ENCODE measurements around the gene TMEFF2.

The TMEFF2 gene

DNA sequence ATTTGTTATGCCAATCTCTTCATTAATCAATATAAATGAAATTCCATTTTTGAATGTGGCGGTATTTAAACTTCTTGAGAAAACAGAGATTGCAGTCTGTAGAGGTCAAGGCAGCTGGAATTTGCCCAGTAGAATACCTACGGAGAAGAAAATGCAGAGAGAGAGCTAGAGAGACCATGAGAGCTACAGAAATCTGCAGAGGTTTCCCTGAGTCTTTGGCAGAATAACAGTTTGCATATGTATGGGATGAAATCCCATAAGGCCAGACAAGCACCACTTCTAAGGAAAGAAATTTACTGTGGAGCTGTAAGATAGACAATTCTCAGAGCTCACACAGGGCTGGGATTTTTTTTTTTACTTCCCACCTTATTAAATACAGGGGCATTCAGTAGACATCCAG is 23.6 kb upstream of the TMEFF2 start:
- DNase-seq (ENCODE audit: low read depth) = no peak
- no peak overlapping the region for H3K4me3 ChIP-seq (ENCODE audit: low read depth, low read length)
- TF ChIP-seq, protein P1, sequence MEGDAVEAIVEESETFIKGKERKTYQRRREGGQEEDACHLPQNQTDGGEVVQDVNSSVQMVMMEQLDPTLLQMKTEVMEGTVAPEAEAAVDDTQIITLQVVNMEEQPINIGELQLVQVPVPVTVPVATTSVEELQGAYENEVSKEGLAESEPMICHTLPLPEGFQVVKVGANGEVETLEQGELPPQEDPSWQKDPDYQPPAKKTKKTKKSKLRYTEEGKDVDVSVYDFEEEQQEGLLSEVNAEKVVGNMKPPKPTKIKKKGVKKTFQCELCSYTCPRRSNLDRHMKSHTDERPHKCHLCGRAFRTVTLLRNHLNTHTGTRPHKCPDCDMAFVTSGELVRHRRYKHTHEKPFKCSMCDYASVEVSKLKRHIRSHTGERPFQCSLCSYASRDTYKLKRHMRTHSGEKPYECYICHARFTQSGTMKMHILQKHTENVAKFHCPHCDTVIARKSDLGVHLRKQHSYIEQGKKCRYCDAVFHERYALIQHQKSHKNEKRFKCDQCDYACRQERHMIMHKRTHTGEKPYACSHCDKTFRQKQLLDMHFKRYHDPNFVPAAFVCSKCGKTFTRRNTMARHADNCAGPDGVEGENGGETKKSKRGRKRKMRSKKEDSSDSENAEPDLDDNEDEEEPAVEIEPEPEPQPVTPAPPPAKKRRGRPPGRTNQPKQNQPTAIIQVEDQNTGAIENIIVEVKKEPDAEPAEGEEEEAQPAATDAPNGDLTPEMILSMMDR (IDR thresholded peaks at IDR 0.05; ENCODE audit: control insufficient read depth, extremely low read depth, insufficient read depth) = no peak

DNA sequence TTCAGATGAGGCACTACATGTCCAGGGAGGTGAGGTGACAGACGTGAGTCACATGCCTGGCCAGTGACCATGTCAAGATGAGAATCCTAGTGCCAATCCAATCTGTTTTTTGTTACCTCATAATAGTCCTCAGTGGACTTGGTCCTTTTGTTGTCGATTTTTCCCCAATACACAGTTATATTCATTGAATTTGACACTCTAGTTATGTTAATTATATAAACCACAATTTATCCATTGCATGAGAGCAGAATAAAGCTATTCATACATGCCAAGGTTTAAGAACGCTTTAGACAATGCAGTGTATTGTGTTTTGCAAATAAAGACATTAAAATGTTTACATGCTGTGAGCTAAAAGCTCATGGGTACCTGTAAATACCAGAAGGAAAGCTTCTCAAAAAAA is 21.6 kb upstream of the TMEFF2 start:
- TF ChIP-seq, protein P1 (IDR thresholded peaks at IDR 0.05; ENCODE audit: control insufficient read depth, extremely low read depth, insufficient read depth) = no peak
- DNase-seq (ENCODE audit: low read depth) = no peak

DNA sequence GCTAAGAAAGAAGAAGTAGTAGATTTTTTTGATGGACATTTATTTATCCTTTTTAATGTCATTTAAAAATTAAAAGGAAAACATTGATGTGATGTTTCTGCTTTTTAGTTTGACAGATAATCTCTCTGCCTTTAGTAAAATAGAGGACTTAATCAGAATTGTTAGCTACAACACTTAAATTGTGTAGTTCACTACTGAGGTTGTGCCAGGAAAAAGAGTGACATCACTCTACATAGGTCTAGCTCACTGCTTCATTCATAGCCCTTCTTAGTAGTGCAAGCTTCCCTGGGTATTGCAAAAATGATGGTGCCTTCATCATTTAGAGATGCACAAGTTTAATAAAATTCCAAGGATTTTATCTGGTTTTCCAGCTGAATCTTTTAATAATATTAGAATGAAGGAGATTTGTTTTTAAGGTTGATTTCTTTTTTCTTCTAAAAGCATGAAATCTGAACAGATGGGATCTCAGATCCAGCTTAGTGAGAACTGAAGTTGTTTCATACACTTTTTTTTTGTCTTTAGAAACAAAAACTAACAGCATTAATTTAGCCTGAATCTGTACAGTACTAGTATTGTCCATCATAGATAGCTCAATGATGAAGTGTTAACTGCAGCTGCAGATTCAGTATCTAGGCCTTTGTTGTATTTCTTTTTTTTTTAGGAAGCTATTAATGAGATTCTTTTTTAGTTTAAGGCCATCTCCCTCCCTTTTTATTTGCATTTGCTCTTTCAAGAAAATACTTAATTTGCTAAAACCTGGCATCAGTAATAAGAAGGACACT is 20.6 kb upstream of the TMEFF2 start:
- no peak for DNase-seq (ENCODE audit: low read depth)
- no peak overlapping the region for H3K4me3 ChIP-seq (ENCODE audit: low read depth, low read length)
- TF ChIP-seq, protein P1 (IDR thresholded peaks at IDR 0.05; ENCODE audit: control insufficient read depth, extremely low read depth, insufficient read depth) = no peak

More for the DNA sequence above, 21.6 kb upstream of the TMEFF2 start:
- H3K4me3 ChIP-seq (ENCODE audit: low read depth, low read length) = no peak overlapping the region

DNA sequence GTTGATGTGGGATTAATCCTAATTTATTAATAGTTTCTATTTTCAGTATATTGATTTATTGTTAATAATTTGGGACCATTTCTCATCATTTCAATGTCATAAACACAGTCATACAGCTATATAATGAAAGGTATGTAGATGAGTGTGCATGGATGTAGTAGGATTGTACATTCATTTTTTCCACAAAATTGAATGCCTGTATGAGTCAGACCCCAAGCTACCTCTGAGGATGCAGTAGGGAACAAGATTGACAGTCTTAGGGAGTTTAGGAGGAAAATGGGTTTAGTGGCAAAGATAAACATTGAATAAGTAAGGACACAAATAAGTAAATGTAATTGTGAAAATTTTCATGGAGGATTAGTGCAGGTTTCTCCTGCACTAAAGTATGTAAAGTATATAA is 14.1 kb upstream of the TMEFF2 start:
- DNase-seq (ENCODE audit: low read depth) = no peak
- TF ChIP-seq, protein P1 (IDR thresholded peaks at IDR 0.05; ENCODE audit: control insufficient read depth, extremely low read depth, insufficient read depth) = no peak
- H3K4me3 ChIP-seq (ENCODE audit: low read depth, low read length) = no peak overlapping the region

DNA sequence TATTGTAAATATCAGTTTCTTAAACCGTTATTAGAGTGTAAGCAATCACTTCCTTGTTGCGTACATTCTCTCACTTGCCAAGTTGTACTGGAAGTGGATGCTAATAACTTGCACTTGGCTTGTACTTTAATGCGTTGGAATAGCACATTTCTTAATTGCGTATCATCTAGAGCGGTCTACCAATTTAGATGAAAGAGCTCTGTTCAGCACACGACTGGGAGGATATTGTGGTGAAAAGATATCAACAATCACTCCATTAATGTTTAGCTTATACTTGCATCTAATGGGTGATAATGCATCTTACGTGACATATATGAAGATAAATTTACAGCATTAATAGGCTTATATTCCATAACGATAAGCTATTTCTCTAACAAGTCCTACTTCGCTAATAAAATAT is 11.7 kb upstream of the TMEFF2 start:
- no peak for DNase-seq (ENCODE audit: low read depth)
- no peak overlapping the region for H3K4me3 ChIP-seq (ENCODE audit: low read depth, low read length)
- TF ChIP-seq, protein P1 (IDR thresholded peaks at IDR 0.05; ENCODE audit: control insufficient read depth, extremely low read depth, insufficient read depth) = no peak

DNA sequence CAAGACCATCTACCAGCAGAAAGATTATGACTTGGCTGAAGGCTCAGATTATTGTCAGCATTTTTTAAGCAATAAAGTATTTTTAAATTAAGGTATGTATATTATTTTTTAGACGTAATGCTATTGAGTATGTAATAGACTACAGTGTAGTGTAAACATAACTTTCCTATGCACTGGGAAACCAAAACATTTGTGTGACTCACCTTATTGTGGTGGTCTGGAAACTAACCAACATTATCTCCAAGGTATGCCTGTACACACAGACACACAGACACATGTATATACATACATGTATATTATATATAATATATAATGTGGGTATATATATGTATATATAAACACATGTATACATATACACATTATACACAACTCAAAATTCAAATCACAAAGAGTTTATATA is 9.1 kb upstream of the TMEFF2 start:
- DNase-seq (ENCODE audit: low read depth) = no peak
- no peak overlapping the region for H3K4me3 ChIP-seq (ENCODE audit: low read depth, low read length)
- TF ChIP-seq, protein P1 (IDR thresholded peaks at IDR 0.05; ENCODE audit: control insufficient read depth, extremely low read depth, insufficient read depth) = no peak

DNA sequence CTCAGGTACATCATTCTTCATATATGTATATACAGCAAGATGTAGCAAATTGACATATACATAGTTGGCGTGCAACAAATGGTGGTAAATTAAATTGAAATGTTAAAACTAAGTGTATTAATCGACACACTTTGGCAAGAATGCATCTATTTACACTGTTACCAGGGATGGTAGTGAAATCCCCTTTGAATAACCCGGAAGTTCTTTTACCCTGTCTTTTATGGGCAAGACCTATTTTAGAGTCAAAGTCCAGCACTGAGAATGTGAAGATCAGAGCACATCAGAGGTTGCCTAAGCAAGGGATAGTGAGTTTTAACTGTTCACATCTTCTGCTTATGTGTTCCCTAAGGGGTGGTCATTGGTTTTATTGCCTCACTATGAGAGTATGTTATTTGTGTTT is 7.6 kb upstream of the TMEFF2 start:
- TF ChIP-seq, protein P1 (IDR thresholded peaks at IDR 0.05; ENCODE audit: control insufficient read depth, extremely low read depth, insufficient read depth) = no peak
- no peak for DNase-seq (ENCODE audit: low read depth)
- no peak overlapping the region for H3K4me3 ChIP-seq (ENCODE audit: low read depth, low read length)
